SU-DHL-6 (cell line): ENCODE results near the gene ZMYND8.

ENCODE experiments used
- H2AFZ ChIP-seq: fragments of 200-600 bp; sonication (generic); 2 replicates; pipeline ENCODE4 v1.6.1; 2014; ENCODE audit warnings: low read depth, mild to moderate bottlenecking, moderate library complexity, mixed read lengths, antibody characterized with exemption, low read length; ENCODE audit not compliant: severe bottlenecking
- H3F3A ChIP-seq: fragments of 200-600 bp; shearing (Covaris generic); 2 replicates; pipeline ENCODE4 v1.6.0; 2016; ENCODE audit warnings: antibody characterized with exemption, mild to moderate bottlenecking; ENCODE audit not compliant: insufficient read depth
- H3K27ac ChIP-seq: fragments of 200-600 bp; sonication (generic); 2 replicates; pipeline ENCODE4 v1.5.1; 2016; ENCODE audit warnings: low read depth, mild to moderate bottlenecking, low read length, moderate library complexity, mixed read lengths
- H3K27me3 ChIP-seq: fragments of 200-600 bp; sonication (generic), shearing (Covaris generic); 2 replicates; pipeline ENCODE4 v1.6.0; 2014; ENCODE audit warnings: mild to moderate bottlenecking, low read length
- H3K36me3 ChIP-seq: fragments of 200-600 bp; sonication (generic); 2 replicates; pipeline ENCODE4 v1.6.1; 2014; ENCODE audit warnings: mild to moderate bottlenecking, low read length, mixed read lengths
- H3K4me2 ChIP-seq: fragments of 300-600, 200-600 bp; shearing (Covaris generic), sonication (generic); 2 replicates; pipeline ENCODE4 v1.6.0; 2014; ENCODE audit warnings: low read length, low read depth, mild to moderate bottlenecking; ENCODE audit not compliant: poor library complexity, severe bottlenecking
- H3K4me3 ChIP-seq: fragments of 200-600 bp; sonication (generic); 2 replicates; pipeline ENCODE4 v1.5.1; 2014; ENCODE audit warnings: antibody characterized with exemption, low read length, mild to moderate bottlenecking, mixed read lengths; ENCODE audit not compliant: insufficient read depth, poor library complexity, severe bottlenecking
- H3K79me2 ChIP-seq: fragments of 200-600 bp; sonication (generic); 2 replicates; pipeline ENCODE4 v1.6.1; 2014; ENCODE audit warnings: mild to moderate bottlenecking, low read length, moderate library complexity; ENCODE audit not compliant: insufficient read depth
- H3K9ac ChIP-seq: fragments of 200-600 bp; sonication (generic); 2 replicates; pipeline ENCODE4 v1.7.0; 2014; ENCODE audit warnings: mild to moderate bottlenecking, low read length
- H3K9me2 ChIP-seq: fragments of 200-600 bp; sonication (generic); replicated peaks from 2 replicates; pipeline ENCODE4 v1.6.1; 2014; ENCODE audit warnings: low read length; ENCODE audit not compliant: insufficient read depth
- H3K9me3 ChIP-seq: fragments of 200-600 bp; sonication (generic); 2 replicates; pipeline ENCODE4 v1.6.1; 2014; ENCODE audit warnings: low read length, mixed read lengths; ENCODE audit not compliant: insufficient read depth
- H4K20me1 ChIP-seq: fragments of 200-600 bp; sonication (generic); 2 replicates; pipeline ENCODE4 v1.6.1; 2014; ENCODE audit warnings: low read depth, mild to moderate bottlenecking, antibody characterized with exemption, low read length, moderate library complexity, mixed read lengths
- CTCF ChIP-seq: fragments of 200-600 bp; sonication (generic); IDR thresholded peaks from one replicate; pipeline ENCODE4 v1.5.1; 2017; ENCODE audit warnings: antibody characterized with exemption, mild to moderate bottlenecking, low read length, moderate library complexity; ENCODE audit not compliant: insufficient read depth, poor library complexity, severe bottlenecking
- EZH2phosphoT487 ChIP-seq: fragments of 200-600 bp; sonication (generic), shearing (Covaris generic); conservative IDR thresholded peaks from 2 replicates; pipeline ENCODE4 v1.6.1; 2018; ENCODE audit warnings: mild to moderate bottlenecking, antibody characterized with exemption, low read length, moderate library complexity, mixed read lengths

ZMYND8 gene

GRCh38 chr20:47293631-47294030 lies 62.9 kb downstream of the ZMYND8 start:
- Histone ChIP-seq H3F3A (no peaks in the 10 kb centered on the region), H3K4me3 (no peak overlapping the region), H3K27ac (no peak overlapping the region), H3K4me2 (no peak overlapping the region), H3K27me3 (no peaks in the 10 kb centered on the region), H3K9me3 (no peaks in the 10 kb centered on the region), H4K20me1 (no peaks in the 10 kb centered on the region), H3K9ac (no peak overlapping the region), H2AFZ (no peak overlapping the region), H3K9me2 (no peaks in the 10 kb centered on the region), H3K79me2 (no peaks in the 10 kb centered on the region), H3K36me3 (peaks cover 34% of the 10 kb centered on the region)
- TF ChIP-seq EZH2phosphoT487 (no peak), CTCF (no peak)

GRCh38 chr20:47292581-47292980 lies 63.9 kb downstream of the ZMYND8 start:
- Histone ChIP-seq H3K9ac (no peak overlapping the region), H2AFZ (no peak overlapping the region), H3K4me2 (no peak overlapping the region), H3F3A (no peaks in the 10 kb centered on the region), H3K9me3 (no peaks in the 10 kb centered on the region), H3K36me3 (peaks cover 34% of the 10 kb centered on the region), H3K27ac (no peak overlapping the region), H3K4me3 (no peak overlapping the region), H3K9me2 (no peaks in the 10 kb centered on the region), H3K79me2 (no peaks in the 10 kb centered on the region), H3K27me3 (no peaks in the 10 kb centered on the region), H4K20me1 (no peaks in the 10 kb centered on the region)
- no peak for TF ChIP-seq EZH2phosphoT487
- TF ChIP-seq CTCF, result no peak

- Histone ChIP-seq H3K9me3 (no peaks in the 10 kb centered on the region), H3K27ac (no peak overlapping the region), H3K4me2 (no peak overlapping the region), H3K79me2 (no peaks in the 10 kb centered on the region), H3K9ac (no peak overlapping the region), H3K27me3 (no peaks in the 10 kb centered on the region), H3K36me3 (peaks cover 45% of the 10 kb centered on the region), H3K9me2 (no peaks in the 10 kb centered on the region), H3K4me3 (no peak overlapping the region), H3F3A (no peaks in the 10 kb centered on the region), H4K20me1 (no peaks in the 10 kb centered on the region), H2AFZ (no peak overlapping the region)
- TF ChIP-seq EZH2phosphoT487 (no peak), CTCF (no peak)
Observed at GRCh38 chr20:47290666-47291430, 65.7 kb downstream of the ZMYND8 start.
